H1 (cell line): ENCODE results near the gene GPR137.
A peak's percentile ranks its signal among the peaks of the same experiment; 100 is the strongest.

ENCODE experiments used
- CBX8 ChIP-seq: fragments of 300-800, 300-1000 bp; sonication (generic); IDR thresholded peaks from 2 replicates; pipeline ENCODE4 v1.7.1; 2016; ENCODE audit warnings: low read depth, low read length, borderline replicate concordance
- POLR2A ChIP-seq, 2 experiments: IDR thresholded peaks; 1 replicate in 1 of 2; 2 replicates in 1 of 2; pipeline ENCODE4 v1.6.1; 2011; ENCODE audit warnings: low read depth in 2 of 2, low read length in 2 of 2, mild to moderate bottlenecking in 2 of 2; ENCODE audit errors: control extremely low read depth in 1 of 2
- TF ChIP-seq, protein P1 (sequence below): IDR thresholded peaks from 2 replicates; pipeline ENCODE4 v1.6.1; 2012; ENCODE audit warnings: inconsistent platforms
- TF ChIP-seq, protein P2 (sequence below): IDR thresholded peaks from 2 replicates; pipeline ENCODE4 v1.6.1; 2011; ENCODE audit warnings: low read length, improper control_type of control experiment

DNA sequence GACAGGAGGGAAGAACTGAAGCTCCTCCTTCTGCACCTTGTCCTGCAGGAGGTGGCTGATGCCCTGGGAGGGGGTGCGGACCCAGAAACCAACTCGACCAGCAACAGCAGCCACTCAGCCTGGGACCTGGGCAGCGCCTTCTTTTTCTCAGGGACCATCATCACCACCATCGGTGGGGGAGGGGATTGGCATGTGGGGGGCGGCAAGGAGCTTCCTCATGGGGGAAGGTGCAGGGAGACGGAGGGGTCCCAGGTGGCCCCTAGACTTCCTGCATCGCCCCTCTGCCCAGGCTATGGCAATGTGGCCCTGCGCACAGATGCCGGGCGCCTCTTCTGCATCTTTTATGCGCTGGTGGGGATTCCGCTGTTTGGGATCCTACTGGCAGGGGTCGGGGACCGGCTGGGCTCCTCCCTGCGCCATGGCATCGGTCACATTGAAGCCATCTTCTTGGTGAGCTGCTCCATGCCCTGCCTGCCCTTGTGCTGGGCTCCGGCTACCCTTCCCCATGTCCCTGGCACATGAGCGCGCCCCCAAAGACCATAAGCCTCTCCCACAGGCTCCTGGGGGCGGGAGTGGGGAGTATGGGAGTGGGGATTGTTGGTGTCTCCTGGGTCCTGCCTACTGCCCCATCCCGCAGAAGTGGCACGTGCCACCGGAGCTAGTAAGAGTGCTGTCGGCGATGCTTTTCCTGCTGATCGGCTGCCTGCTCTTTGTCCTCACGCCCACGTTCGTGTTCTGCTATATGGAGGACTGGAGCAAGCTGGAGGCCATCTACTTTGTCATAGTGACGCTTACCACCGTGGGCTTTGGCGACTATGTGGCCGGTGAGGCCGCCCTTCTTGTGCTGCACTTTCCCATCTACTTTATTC is 11.4 kb downstream of the GPR137 start:
- TF ChIP-seq, protein P1, sequence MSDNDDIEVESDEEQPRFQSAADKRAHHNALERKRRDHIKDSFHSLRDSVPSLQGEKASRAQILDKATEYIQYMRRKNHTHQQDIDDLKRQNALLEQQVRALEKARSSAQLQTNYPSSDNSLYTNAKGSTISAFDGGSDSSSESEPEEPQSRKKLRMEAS, result peak; percentile 87
- TF ChIP-seq POLR2A (IDR thresholded peaks at IDR 0.05; ENCODE audit: control extremely low read depth in 1 of 2, low read depth in 2 of 2, low read length in 2 of 2) (no peak), CBX8 (no peak)
- TF ChIP-seq, protein P2, sequence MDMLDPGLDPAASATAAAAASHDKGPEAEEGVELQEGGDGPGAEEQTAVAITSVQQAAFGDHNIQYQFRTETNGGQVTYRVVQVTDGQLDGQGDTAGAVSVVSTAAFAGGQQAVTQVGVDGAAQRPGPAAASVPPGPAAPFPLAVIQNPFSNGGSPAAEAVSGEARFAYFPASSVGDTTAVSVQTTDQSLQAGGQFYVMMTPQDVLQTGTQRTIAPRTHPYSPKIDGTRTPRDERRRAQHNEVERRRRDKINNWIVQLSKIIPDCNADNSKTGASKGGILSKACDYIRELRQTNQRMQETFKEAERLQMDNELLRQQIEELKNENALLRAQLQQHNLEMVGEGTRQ, result no peak
